ENCODE results near the gene LRFN2. TPM values are rescaled to one million over a fixed set of nuclear protein-coding genes. Genes with fewer than 3 reads are reported as not detected.

The LRFN2 gene
- total RNA-seq, 1 experiment from 2014 or later: not detected

- CTCF ChIA-PET: no interaction called here
- no peak for DNase-seq
- Histone ChIP-seq H3K36me3 (ENCODE audit: control insufficient read depth, insufficient read depth, low read length) (no peaks in the 10 kb centered on the region), H3K4me3 (ENCODE audit: low read depth, low read length) (no peak overlapping the region), H3K4me1 (no peaks in the 10 kb centered on the region), H3K9me3 (no peaks in the 10 kb centered on the region), H3K27me3 (replicated peaks; ENCODE audit: control insufficient read depth, insufficient read depth, low read length) (no peaks in the 10 kb centered on the region; the same call in 1 of the 2 replicates)
- POLR2A ChIA-PET: no interaction called here
- H3K36me3 Mint-ChIP-seq (ENCODE audit: insufficient read depth, unreplicated experiment): no peaks in the 10 kb centered on the region
- no peak overlapping the region for H3K27ac Mint-ChIP-seq (ENCODE audit: unreplicated experiment)
- peaks cover 12% of the 10 kb centered on the region for H3K27me3 Mint-ChIP-seq (ENCODE audit: insufficient read depth, unreplicated experiment)
- H3K9me3 Mint-ChIP-seq (ENCODE audit: unreplicated experiment): no peaks in the 10 kb centered on the region
- BruUV-seq (replicated peaks): no TSS peak
- H3K4me3 Mint-ChIP-seq (ENCODE audit: unreplicated experiment): no peak overlapping the region
- TF ChIP-seq CTCF (IDR thresholded peaks at IDR 0.05; ENCODE audit: insufficient read depth in 1 of 2, low read depth in 1 of 2, low read length in 1 of 2, severe bottlenecking in 1 of 2, unreplicated experiment in 1 of 2): no peak
- H3K4me1 Mint-ChIP-seq (ENCODE audit: low read depth, unreplicated experiment): no peaks in the 10 kb centered on the region
- intact Hi-C loops (cut with micrococcal nuclease; ENCODE audit: unreplicated experiment): no loop called here
These were observed 62.2 kb downstream of the LRFN2 start for GRCh38 chr6:40524797-40525585.

GRCh38 chr6:40523505-40524172 is 63.5 kb downstream of the LRFN2 start:
- H3K4me3 Mint-ChIP-seq (ENCODE audit: unreplicated experiment): no peak overlapping the region
- no peak for TF ChIP-seq CTCF (IDR thresholded peaks at IDR 0.05; ENCODE audit: insufficient read depth in 1 of 2, low read depth in 1 of 2, low read length in 1 of 2, severe bottlenecking in 1 of 2, unreplicated experiment in 1 of 2)
- POLR2A ChIA-PET: no interaction called here

GRCh38 chr6:40521496-40521895 is 65.7 kb downstream of the LRFN2 start:
- H3K27me3 Mint-ChIP-seq (ENCODE audit: insufficient read depth, unreplicated experiment): peaks cover 22% of the 10 kb centered on the region
- H3K27me3 ChIP-seq (replicated peaks; ENCODE audit: control insufficient read depth, insufficient read depth, low read length): no peaks in the 10 kb centered on the region; the same call in 1 of the 2 replicates
- CTCF ChIA-PET: no interaction called here
- intact Hi-C loops (cut with micrococcal nuclease; ENCODE audit: unreplicated experiment): no loop called here
- no TSS peak for BruUV-seq (replicated peaks)
- no peak overlapping the region for H3K27ac Mint-ChIP-seq (ENCODE audit: unreplicated experiment)
- H3K36me3 ChIP-seq (ENCODE audit: control insufficient read depth, insufficient read depth, low read length): no peaks in the 10 kb centered on the region
- no peaks in the 10 kb centered on the region for H3K9me3 Mint-ChIP-seq (ENCODE audit: unreplicated experiment)
- no peak for DNase-seq
- POLR2A ChIA-PET: no interaction called here
- H3K36me3 Mint-ChIP-seq (ENCODE audit: insufficient read depth, unreplicated experiment): no peaks in the 10 kb centered on the region
- H3K4me1 Mint-ChIP-seq (ENCODE audit: low read depth, unreplicated experiment): no peaks in the 10 kb centered on the region
- no peak overlapping the region for H3K4me3 ChIP-seq (ENCODE audit: low read depth, low read length)
- no peaks in the 10 kb centered on the region for H3K4me1 ChIP-seq
- H3K4me3 Mint-ChIP-seq (ENCODE audit: unreplicated experiment): no peak overlapping the region
- no peak for TF ChIP-seq CTCF (IDR thresholded peaks at IDR 0.05; ENCODE audit: insufficient read depth in 1 of 2, low read depth in 1 of 2, low read length in 1 of 2, severe bottlenecking in 1 of 2, unreplicated experiment in 1 of 2)
- no peaks in the 10 kb centered on the region for H3K9me3 ChIP-seq

More at GRCh38 chr6:40523505-40524172, 63.5 kb downstream of the LRFN2 start:
- Mint-ChIP-seq H3K27me3 (ENCODE audit: insufficient read depth, unreplicated experiment) (peaks cover 19% of the 10 kb centered on the region), H3K9me3 (ENCODE audit: unreplicated experiment) (no peaks in the 10 kb centered on the region), H3K36me3 (ENCODE audit: insufficient read depth, unreplicated experiment) (no peaks in the 10 kb centered on the region), H3K27ac (ENCODE audit: unreplicated experiment) (no peak overlapping the region), H3K4me1 (ENCODE audit: low read depth, unreplicated experiment) (no peaks in the 10 kb centered on the region)
- Histone ChIP-seq H3K4me3 (ENCODE audit: low read depth, low read length) (no peak overlapping the region), H3K4me1 (no peaks in the 10 kb centered on the region), H3K9me3 (no peaks in the 10 kb centered on the region), H3K27me3 (replicated peaks; ENCODE audit: control insufficient read depth, insufficient read depth, low read length) (no peaks in the 10 kb centered on the region; the same call in 1 of the 2 replicates), H3K36me3 (ENCODE audit: control insufficient read depth, insufficient read depth, low read length) (no peaks in the 10 kb centered on the region)
- CTCF ChIA-PET: no interaction called here
- intact Hi-C loops (cut with micrococcal nuclease; ENCODE audit: unreplicated experiment): no loop called here
- BruUV-seq (replicated peaks): no TSS peak
- DNase-seq: no peak

All from Caco-2 (cell line).